ENCODE results near the gene APOD.
"Not testable (repeated sequence)": the region's sequence is repeated elsewhere in the genome, so short reads cannot be mapped to it uniquely, and the experiment has no call there.

Gene APOD

GRCh38 chr3:195583831-195584542 is at the start of gene APOD:
Gene APOD (minus strand): TSS chr3:195583940. CDS start chr3:195579461, 4,479 bp downstream.
- peaks cover 4% of the 10 kb centered on the region for H3K4me1 Mint-ChIP-seq
- H3K4me3 Mint-ChIP-seq, result no peak within 1 kb of the TSS
- no peaks in the 10 kb centered on the region for H3K36me3 Mint-ChIP-seq
- no peaks in the 10 kb centered on the region for H3K9me3 Mint-ChIP-seq
- H3K27ac Mint-ChIP-seq, result peak within 1 kb of the TSS; percentile 77
- H3K27me3 Mint-ChIP-seq, result peaks cover 1% of the 10 kb centered on the region

- H3K4me1 Mint-ChIP-seq, result peaks cover 13% of the 10 kb centered on the region
- H3K27ac Mint-ChIP-seq, result peak overlapping the region; percentile 85
- H3K36me3 Mint-ChIP-seq, H3K27me3 Mint-ChIP-seq, H3K9me3 Mint-ChIP-seq: not testable (repeated sequence)
- peak overlapping the region; percentile 72 for H3K4me3 Mint-ChIP-seq
Observed at GRCh38 chr3:195633351-195633750, 49.6 kb upstream of the APOD start.

- peak overlapping the region; percentile 73 for H3K27ac Mint-ChIP-seq
Observed at GRCh38 chr3:195632501-195633185, 48.9 kb upstream of the APOD start.

GRCh38 chr3:195632046-195632445 is 48.3 kb upstream of the APOD start:
- H3K27ac Mint-ChIP-seq, H3K9me3 Mint-ChIP-seq, H3K36me3 Mint-ChIP-seq, H3K27me3 Mint-ChIP-seq, H3K4me3 Mint-ChIP-seq: not testable (repeated sequence)
- peaks cover 10% of the 10 kb centered on the region for H3K4me1 Mint-ChIP-seq

More at GRCh38 chr3:195632501-195633185, 48.9 kb upstream of the APOD start:
- Mint-ChIP-seq H3K4me1 (peaks cover 13% of the 10 kb centered on the region), H3K4me3 (peak overlapping the region; percentile 40)
- not testable (repeated sequence) for H3K27me3 Mint-ChIP-seq, H3K36me3 Mint-ChIP-seq, H3K9me3 Mint-ChIP-seq

GRCh38 chr3:195630938-195631495 is 47.3 kb upstream of the APOD start:
- H3K9me3 Mint-ChIP-seq, H3K27me3 Mint-ChIP-seq, H3K36me3 Mint-ChIP-seq, H3K27ac Mint-ChIP-seq, H3K4me1 Mint-ChIP-seq, H3K4me3 Mint-ChIP-seq: not testable (repeated sequence)

- H3K27me3 Mint-ChIP-seq, H3K36me3 Mint-ChIP-seq, H3K4me1 Mint-ChIP-seq, H3K9me3 Mint-ChIP-seq, H3K27ac Mint-ChIP-seq, H3K4me3 Mint-ChIP-seq: not testable (repeated sequence)
Observed at GRCh38 chr3:195630086-195630917, 46.6 kb upstream of the APOD start.

GRCh38 chr3:195629682-195630081 is 45.9 kb upstream of the APOD start:
- H3K36me3 Mint-ChIP-seq, H3K4me1 Mint-ChIP-seq, H3K4me3 Mint-ChIP-seq, H3K27ac Mint-ChIP-seq, H3K9me3 Mint-ChIP-seq, H3K27me3 Mint-ChIP-seq: not testable (repeated sequence)

- H3K27ac Mint-ChIP-seq, H3K36me3 Mint-ChIP-seq, H3K9me3 Mint-ChIP-seq, H3K27me3 Mint-ChIP-seq, H3K4me3 Mint-ChIP-seq, H3K4me1 Mint-ChIP-seq: not testable (repeated sequence)
Observed at GRCh38 chr3:195628386-195628920, 44.7 kb upstream of the APOD start.

GRCh38 chr3:195627515-195628385 is 44.0 kb upstream of the APOD start:
- H3K4me3 Mint-ChIP-seq, H3K4me1 Mint-ChIP-seq, H3K9me3 Mint-ChIP-seq, H3K36me3 Mint-ChIP-seq, H3K27ac Mint-ChIP-seq, H3K27me3 Mint-ChIP-seq: not testable (repeated sequence)

GRCh38 chr3:195624603-195625560 is 41.1 kb upstream of the APOD start:
- H3K4me1 Mint-ChIP-seq, result not testable (repeated sequence)

GRCh38 chr3:195624171-195624570 is 40.4 kb upstream of the APOD start:
- not testable (repeated sequence) for H3K9me3 Mint-ChIP-seq, H3K4me3 Mint-ChIP-seq

More at GRCh38 chr3:195624603-195625560, 41.1 kb upstream of the APOD start:
- not testable (repeated sequence) for H3K36me3 Mint-ChIP-seq, H3K27ac Mint-ChIP-seq, H3K9me3 Mint-ChIP-seq, H3K27me3 Mint-ChIP-seq
- H3K4me3 Mint-ChIP-seq, result peak overlapping the region; percentile 54

GRCh38 chr3:195623217-195623965 is 39.7 kb upstream of the APOD start:
- not testable (repeated sequence) for H3K27ac Mint-ChIP-seq

More at GRCh38 chr3:195624171-195624570, 40.4 kb upstream of the APOD start:
- not testable (repeated sequence) for H3K27me3 Mint-ChIP-seq, H3K36me3 Mint-ChIP-seq, H3K4me1 Mint-ChIP-seq, H3K27ac Mint-ChIP-seq

GRCh38 chr3:195622523-195623170 is 38.9 kb upstream of the APOD start:
- not testable (repeated sequence) for H3K27ac Mint-ChIP-seq, H3K27me3 Mint-ChIP-seq, H3K4me3 Mint-ChIP-seq, H3K36me3 Mint-ChIP-seq, H3K9me3 Mint-ChIP-seq, H3K4me1 Mint-ChIP-seq

More at GRCh38 chr3:195623217-195623965, 39.7 kb upstream of the APOD start:
- not testable (repeated sequence) for H3K9me3 Mint-ChIP-seq, H3K27me3 Mint-ChIP-seq, H3K36me3 Mint-ChIP-seq, H3K4me3 Mint-ChIP-seq, H3K4me1 Mint-ChIP-seq
